ENCODE data around the gene HILPDA. TPM values are rescaled to one million over a fixed set of nuclear protein-coding genes. Genes with fewer than 3 reads are reported as not detected.
A peak's percentile ranks its signal among the peaks of the same experiment; 100 is the strongest.

Gene HILPDA
- total RNA-seq, 4 donors from 2014 or later: 2.6 to 9.0 (median 6.0) TPM

- no peaks in the 10 kb centered on the region for H3K27me3 ChIP-seq
- H3K4me1 ChIP-seq: no peaks in the 10 kb centered on the region
- TF ChIP-seq, protein P1, sequence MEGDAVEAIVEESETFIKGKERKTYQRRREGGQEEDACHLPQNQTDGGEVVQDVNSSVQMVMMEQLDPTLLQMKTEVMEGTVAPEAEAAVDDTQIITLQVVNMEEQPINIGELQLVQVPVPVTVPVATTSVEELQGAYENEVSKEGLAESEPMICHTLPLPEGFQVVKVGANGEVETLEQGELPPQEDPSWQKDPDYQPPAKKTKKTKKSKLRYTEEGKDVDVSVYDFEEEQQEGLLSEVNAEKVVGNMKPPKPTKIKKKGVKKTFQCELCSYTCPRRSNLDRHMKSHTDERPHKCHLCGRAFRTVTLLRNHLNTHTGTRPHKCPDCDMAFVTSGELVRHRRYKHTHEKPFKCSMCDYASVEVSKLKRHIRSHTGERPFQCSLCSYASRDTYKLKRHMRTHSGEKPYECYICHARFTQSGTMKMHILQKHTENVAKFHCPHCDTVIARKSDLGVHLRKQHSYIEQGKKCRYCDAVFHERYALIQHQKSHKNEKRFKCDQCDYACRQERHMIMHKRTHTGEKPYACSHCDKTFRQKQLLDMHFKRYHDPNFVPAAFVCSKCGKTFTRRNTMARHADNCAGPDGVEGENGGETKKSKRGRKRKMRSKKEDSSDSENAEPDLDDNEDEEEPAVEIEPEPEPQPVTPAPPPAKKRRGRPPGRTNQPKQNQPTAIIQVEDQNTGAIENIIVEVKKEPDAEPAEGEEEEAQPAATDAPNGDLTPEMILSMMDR (IDR thresholded peaks at IDR 0.05): no peak
- no peak for TF ChIP-seq POLR2A (IDR thresholded peaks at IDR 0.05)
- no peak overlapping the region for H3K27ac ChIP-seq
- DNase-seq: no peak
- no peaks in the 10 kb centered on the region for H3K9me3 ChIP-seq
- H3K36me3 ChIP-seq: no peaks in the 10 kb centered on the region
- H3K4me3 ChIP-seq: no peak overlapping the region
These were observed 21.0 kb upstream of the HILPDA start for GRCh38 chr7:128434413-128435326.

GRCh38 chr7:128435327-128435686 lies 20.4 kb upstream of the HILPDA start:
- Histone ChIP-seq H3K27me3 (no peaks in the 10 kb centered on the region), H3K4me1 (no peaks in the 10 kb centered on the region), H3K27ac (no peak overlapping the region), H3K4me3 (no peak overlapping the region), H3K9me3 (no peaks in the 10 kb centered on the region), H3K36me3 (no peaks in the 10 kb centered on the region)
- TF ChIP-seq, protein P1 (IDR thresholded peaks at IDR 0.05): no peak
- TF ChIP-seq POLR2A (IDR thresholded peaks at IDR 0.05): no peak
- DNase-seq: no peak

DNA sequence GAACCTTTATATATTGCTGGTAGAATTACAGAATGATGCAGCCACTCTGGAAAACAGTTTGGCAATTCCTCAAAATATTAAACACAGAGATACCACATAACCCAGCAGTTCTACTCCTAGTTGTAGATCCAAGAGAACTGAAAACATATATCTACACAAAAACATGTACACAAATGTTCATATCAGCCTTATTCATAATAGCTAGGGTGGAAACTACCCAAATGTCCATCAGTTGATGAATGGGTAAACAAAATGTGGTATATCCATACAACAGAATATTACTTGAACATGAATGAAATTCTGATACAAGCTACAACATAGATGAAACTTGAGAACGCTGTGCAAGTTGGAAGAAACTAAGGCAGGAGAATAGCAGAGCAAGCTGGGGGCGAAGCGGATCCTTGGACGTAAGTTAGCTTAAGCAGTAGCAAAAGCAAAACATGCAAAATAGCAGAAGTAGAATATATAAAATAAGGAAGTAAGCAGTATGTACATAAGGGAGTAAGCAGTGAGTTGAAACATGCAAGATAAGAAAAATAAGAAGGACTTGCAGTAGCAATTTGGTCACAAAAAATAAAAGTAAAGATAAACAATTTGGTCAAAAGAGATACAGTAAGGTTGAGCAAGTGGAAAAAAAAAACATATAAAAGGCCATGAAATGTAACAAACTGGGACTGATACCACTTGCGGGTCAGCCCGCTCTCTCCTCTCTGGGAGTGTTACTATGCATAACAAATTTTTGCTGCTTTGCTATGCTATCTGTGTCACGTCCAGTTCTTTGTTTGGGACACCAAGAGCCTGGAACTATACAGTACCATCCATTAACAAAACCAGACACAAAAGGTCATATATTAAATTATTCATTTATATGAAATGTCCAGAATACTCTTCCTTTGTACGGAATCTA lies 18.0 kb upstream of the HILPDA start:
- H3K4me3 ChIP-seq: no peak overlapping the region
- H3K27ac ChIP-seq: no peak overlapping the region
- H3K4me1 ChIP-seq: peaks cover 0 to under 1% (median 0%) of the 10 kb centered on the region in 4 donors
- H3K9me3 ChIP-seq: no peaks in the 10 kb centered on the region
- H3K27me3 ChIP-seq: no peaks in the 10 kb centered on the region
- DNase-seq: peak in 1 of 3 donors; percentile 30
- no peak for TF ChIP-seq POLR2A (IDR thresholded peaks at IDR 0.05)
- TF ChIP-seq, protein P1 (IDR thresholded peaks at IDR 0.05): no peak
- H3K36me3 ChIP-seq: no peaks in the 10 kb centered on the region

- H3K27ac ChIP-seq: no peak overlapping the region
- peaks cover 0 to 14% (median 0%) of the 10 kb centered on the region in 4 donors for H3K4me1 ChIP-seq
- H3K4me3 ChIP-seq: no peak overlapping the region
- DNase-seq: no peak
- no peaks in the 10 kb centered on the region for H3K27me3 ChIP-seq
- no peak for TF ChIP-seq POLR2A (IDR thresholded peaks at IDR 0.05)
- TF ChIP-seq, protein P1 (IDR thresholded peaks at IDR 0.05): no peak
- no peaks in the 10 kb centered on the region for H3K36me3 ChIP-seq
- H3K9me3 ChIP-seq: no peaks in the 10 kb centered on the region
These were observed 13.3 kb upstream of the HILPDA start for GRCh38 chr7:128442356-128442755.

GRCh38 chr7:128443831-128444600 lies 11.7 kb upstream of the HILPDA start:
- DNase-seq: peak in 2 of 3 donors; percentile 56 to 60
- Histone ChIP-seq H3K9me3 (no peaks in the 10 kb centered on the region), H3K36me3 (no peaks in the 10 kb centered on the region), H3K4me1 (peaks cover 0 to 14% (median 0%) of the 10 kb centered on the region in 4 donors), H3K27me3 (no peaks in the 10 kb centered on the region), H3K27ac (peak overlapping the region in 3 of 4 donors; percentile 32 to 45 (median 41)), H3K4me3 (no peak overlapping the region)
- no peak for TF ChIP-seq POLR2A (IDR thresholded peaks at IDR 0.05)
- TF ChIP-seq, protein P1 (IDR thresholded peaks at IDR 0.05): peak in 1 of 6 experiments; percentile 4
